Right lobe of liver (tissue), 4 donors: Measurements from ENCODE around the gene ZDHHC21.

ENCODE experiments used
- CTCF ChIP-seq, 4 donors: fragments of 200-600 bp in 3 of 4; fragments of 450-650 bp in 1 of 4; IDR thresholded peaks; one replicate each; pipeline versions ENCODE4 v1.5.1 to v1.8.0; 2016 to 2022; ENCODE audit warnings: antibody characterized with exemption in 4 of 4, mild to moderate bottlenecking in 2 of 4
- POLR2A ChIP-seq: fragments of 450-650 bp; IDR thresholded peaks from one replicate; pipeline ENCODE4 v1.6.1; 2017; ENCODE audit warnings: antibody characterized with exemption, mild to moderate bottlenecking
- donor health status: DM: no; HTN: no; CAD: no.
- donor health status: DM: no; HTN: no; CAD: no.
- donor health status: DM: no; HTN: yes; CAD: no.

GRCh38 chr9:14640294-14640693 lies 52.9 kb downstream of the ZDHHC21 start:
- no peak for TF ChIP-seq CTCF (IDR thresholded peaks at IDR 0.05)
- TF ChIP-seq POLR2A: no peak
